Measurements from ENCODE around the gene TNFRSF4. TPM values are rescaled to one million over a fixed set of nuclear protein-coding genes. Genes with fewer than 3 reads are reported as not detected.

TNFRSF4 gene
- total RNA-seq, 1 donor from 2014 or later, result not detected

DNA sequence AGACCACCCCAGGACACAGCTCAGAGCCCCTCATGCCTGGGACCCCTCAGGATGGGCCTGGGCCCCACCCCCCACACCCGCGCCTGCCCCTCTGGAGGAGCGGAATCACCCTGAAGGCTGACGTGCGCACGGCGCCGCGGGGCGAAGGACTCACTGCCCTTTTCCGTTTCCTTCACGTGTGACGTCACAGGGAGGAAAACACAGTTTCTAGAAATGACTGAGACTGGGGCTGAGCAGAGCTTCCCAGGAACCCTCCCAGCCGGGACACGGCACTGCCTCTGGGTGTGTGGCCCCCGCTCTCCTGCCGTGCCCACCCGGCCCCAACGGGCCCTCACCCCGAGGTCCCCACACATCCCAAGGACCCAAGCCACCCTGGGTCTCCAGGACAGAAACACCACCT is 5.4 kb upstream of the TNFRSF4 start:
- no peak for DNase-seq (ENCODE audit: low read depth)

GRCh38 chr1:1218524-1219200 is 4.7 kb upstream of the TNFRSF4 start:
- DNase-seq (ENCODE audit: low read depth), result no peak

DNA sequence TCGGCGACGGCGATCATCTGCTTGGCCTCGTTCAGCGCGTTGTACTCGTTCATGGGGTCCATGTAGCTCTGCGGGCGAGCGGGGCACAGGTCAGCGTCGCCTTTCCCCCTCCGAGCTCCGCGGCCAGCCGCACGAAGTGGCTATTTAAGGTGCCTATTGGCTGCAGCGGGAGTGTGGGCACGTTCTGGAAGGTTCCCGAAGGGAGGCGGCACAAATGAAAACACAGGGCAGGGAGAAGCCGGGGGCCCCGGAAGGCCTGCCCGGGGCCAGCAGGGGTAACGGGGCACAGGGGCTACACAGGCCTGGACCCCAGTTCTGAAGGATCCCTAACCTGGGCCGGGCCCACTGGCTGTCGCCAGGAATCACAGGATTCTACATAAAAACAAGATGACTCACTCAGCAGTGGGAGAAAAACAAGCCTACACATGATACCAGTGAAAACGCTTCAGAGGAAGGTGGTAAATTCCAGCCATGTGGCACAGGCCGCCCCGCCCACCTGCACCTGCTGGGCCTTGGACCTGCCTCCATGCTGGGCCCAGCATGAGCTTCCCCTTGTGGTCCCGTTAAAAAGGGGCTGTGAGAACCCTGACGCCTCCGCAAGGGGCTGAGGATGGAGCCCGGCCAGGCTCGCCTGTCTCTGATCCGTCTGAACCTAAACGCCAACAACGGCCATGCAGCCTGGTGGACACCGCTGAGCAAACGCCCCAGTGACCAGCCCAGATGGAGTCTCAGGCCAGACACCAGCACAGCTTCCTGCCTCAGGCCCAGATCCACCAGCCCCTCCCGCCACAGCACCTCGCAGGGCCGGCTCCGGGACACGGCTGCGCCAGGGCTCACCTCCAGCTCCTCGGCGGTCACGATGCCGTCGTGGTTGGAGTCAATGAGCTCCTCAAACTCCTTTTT is 3.9 kb upstream of the TNFRSF4 start:
- no peak for DNase-seq (ENCODE audit: low read depth)

GRCh38 chr1:1216770-1217620 is 3.0 kb upstream of the TNFRSF4 start:
- no peak for DNase-seq (ENCODE audit: low read depth)

DNA sequence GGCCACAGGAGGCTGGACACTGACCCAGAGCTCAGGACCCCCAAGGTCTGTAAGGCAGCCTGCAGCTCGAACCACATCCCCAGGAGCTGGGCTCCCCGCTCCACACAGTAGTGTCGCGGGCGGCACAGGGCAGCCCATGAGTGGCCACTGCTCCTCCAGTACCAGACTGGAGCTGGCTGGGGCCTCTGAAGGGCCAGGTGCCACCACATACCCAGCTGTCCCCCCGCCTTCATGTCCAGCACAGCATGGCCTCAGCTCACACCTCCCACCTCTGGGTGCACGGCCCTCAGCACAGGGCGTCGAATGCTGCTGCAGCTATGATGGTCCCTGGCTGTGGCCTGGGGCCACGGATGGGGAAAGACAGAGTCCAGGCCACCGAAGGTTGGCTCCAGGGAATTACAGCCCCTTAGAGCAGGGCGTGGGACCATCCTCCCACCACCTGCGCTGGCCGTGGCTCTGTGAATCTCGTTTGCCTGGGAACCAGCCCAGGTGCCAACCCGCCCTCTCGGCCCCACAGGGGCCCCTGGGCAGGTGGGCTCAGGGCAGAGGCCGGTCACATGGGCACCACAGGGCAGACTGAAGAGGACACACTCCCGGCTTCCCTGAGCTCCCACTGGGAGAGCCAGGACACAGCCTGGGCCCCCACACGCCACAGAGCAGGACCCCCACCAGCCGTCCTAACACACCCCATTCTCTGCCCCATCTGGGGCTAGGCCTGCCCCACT is 2.1 kb upstream of the TNFRSF4 start:
- no peak for DNase-seq (ENCODE audit: low read depth)

GRCh38 chr1:1215080-1215676 is 1.2 kb upstream of the TNFRSF4 start:
- no peak for DNase-seq (ENCODE audit: low read depth)

DNA sequence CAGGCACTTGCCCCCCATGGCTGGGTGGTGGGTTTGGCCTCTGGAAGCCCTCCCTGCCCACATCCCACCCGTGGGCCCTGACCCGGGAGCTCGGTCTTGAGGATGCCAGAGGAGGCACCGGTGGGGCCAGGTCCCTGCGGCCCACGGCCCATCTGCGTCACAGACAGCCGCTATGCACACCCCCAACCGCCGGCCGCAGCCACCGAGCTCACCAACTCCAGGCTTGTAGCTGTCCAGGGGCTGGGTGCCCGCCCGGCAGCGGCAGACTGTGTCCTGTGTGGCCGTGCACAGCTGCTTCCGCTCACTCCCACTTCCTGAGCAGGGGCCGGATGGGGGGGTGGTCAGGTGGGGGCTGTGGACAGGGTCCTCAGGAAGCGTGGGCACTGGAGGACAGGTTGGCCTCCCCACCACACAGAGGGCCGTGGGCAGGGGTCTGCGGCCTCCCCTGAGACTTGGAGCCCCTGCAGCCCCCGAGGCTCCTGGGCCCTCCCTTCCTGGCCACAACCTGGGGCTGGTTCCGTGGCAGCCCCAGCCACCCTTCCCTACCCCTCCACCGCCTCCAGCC is 1.1 kb downstream of the TNFRSF4 start:
- peak; percentile 68 for DNase-seq (ENCODE audit: low read depth)

DNA sequence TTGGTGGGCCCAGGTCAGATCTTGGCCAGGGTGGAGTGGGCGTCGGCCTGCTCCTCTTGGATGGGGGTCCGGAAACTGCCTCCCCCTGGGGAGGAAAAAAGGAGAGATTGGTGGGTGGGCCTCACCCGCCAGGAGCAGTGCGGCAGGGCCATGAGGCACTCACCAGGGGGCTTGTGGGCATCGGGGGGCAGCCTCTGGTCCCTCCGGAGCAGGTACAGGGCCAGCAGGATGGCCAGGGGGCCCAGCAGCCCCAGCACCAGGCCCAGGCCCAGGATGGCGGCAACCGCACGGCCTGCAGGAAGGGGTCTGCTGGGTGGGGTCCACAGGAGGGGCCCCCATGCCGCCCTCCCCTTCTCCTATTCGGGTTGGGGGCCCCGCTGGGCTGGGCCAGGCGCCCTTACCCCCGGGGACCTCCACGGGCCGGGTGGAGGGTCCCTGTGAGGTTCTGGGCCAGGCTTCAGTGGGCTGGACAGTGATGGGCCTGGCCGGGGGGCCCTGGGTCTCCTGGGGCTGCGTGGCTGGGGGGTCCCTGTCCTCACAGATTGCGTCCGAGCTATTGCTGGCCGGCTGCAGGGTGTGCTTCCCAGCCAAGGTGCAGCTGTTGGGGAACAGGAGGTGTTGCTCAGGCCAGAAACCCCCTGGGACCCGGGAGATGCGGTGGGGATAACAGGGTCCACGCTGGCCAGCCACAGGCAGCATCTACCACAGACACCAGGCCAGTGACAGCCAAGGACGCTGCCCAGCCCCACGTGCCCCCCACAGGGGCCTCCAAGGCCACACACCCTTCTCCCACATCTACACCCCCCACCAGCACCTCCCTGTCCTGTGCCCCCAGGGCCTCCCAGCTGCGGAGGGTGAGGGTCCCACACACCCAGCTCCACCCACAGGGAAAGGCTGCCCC is 2.2 kb downstream of the TNFRSF4 start:
- DNase-seq (ENCODE audit: low read depth), result no peak

DNA sequence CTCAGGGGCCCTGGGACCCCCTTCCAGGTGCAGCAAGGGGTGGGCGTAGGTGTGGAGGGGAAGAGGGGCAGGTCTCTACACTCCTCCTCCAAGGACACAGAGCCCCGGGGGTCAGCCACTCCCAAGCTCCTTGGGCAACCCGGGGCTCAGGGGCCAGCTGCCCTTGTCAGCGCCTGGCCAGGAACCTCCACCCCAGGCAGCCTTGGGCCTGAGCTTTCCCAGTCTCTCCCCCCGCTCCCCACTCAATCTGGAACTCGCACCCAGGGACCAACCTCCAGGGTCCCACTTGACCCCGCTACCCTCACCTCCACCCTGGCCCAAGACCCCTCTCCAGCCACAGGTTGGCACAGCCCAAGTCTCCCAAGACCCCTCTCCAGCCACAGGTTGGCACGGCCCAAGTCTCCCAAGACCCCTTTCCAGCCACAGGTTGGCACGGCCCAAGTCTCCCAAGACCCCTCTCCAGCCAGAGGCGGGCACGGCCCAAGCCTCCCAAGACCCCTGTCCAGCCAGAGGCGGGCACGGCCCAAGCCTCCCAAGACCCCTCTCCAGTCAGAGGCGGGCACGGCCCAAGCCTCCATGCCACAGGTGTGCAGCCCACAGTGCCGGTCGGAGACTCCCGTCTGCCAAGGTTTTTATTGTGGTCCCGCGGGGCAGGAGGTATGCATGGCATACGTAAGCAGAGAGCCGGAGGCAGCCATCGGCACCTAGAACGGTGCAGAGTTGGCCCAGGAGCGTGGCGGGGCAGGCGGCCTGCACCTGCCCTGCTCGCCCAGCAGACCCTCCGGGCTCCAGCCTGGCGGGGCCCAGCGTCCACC is 3.0 kb downstream of the TNFRSF4 start:
- DNase-seq (ENCODE audit: low read depth), result no peak

DNA sequence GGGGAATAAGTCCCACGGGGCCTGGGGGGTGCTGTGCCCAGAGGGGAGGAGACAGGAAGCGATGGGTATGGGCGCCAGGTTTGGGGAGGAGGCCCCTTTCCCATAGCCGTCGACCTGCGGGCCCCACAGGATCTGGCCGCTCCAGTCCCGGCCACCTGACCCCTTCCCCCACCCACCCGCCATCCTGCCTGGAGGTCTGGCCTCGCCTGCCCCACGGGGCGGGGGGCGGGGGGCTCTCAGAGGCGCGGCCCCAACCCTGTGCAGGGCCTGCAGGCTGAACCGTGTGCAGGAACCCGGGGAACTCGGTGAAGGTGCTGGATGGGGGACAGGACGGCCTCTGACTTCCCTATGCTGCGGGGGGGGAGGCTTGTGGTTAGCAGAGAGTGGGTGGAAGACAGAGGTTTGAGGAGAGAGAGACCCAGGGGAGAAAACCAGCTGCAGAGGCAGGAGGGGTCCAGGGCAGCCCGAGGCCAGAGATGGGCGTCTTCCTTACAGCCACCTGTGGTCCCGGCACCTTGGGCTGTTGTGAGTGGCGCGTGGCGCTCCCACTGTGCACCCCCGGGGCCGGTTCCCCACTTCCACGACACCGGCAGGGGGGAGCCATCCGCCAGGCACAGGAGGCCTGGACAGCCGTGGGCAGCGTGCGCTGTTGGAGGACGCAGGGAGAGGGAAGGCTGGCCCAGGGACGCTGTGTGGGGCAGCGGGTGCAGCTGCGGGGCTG is 5.1 kb downstream of the TNFRSF4 start:
- DNase-seq (ENCODE audit: low read depth), result no peak

DNA sequence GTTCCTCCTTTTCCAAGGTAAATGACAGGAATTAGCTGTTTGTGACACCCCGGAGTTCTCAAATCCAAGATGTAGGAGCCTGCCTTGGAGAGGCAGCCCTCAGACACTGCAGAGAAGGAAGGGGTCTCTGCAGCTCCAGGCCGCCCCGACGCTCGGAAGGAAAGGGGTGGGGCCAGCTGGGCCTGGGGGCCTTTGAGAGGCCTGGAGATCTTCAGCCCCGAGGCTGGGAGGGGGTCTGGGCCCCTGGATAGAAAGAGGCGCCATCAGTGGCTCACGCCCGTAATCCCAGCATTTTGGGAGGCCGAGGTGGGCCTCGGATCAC is 6.4 kb downstream of the TNFRSF4 start:
- DNase-seq (ENCODE audit: low read depth), result no peak

DNA sequence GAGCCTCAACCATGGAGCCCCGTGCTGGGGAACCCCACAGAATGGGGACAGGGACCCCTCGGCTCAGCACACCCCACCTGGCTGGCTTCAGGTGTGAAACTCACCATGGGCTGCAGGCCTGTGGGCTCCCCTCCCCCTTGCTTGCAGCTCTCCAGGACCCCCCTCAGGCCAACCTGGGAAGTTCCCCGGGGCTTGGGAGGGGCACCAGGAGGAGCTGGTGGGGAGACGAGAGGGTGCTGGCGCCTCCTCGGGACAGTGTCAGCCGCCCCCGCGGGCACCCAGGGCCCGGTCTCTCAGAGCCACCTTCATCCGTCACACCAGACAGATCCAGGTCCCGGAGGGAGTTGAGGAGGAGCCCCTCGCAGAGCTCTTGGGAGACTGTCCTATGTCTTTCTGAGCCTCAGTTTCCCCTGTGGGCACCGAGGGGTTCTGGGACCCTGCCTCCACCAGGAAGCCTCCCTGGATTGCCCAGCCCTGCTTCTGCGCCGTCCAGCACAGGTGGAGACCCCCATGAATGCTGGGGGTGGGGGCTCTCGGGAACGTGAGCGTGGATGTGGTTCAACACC is 6.9 kb downstream of the TNFRSF4 start:
- no peak for DNase-seq (ENCODE audit: low read depth)

DNA sequence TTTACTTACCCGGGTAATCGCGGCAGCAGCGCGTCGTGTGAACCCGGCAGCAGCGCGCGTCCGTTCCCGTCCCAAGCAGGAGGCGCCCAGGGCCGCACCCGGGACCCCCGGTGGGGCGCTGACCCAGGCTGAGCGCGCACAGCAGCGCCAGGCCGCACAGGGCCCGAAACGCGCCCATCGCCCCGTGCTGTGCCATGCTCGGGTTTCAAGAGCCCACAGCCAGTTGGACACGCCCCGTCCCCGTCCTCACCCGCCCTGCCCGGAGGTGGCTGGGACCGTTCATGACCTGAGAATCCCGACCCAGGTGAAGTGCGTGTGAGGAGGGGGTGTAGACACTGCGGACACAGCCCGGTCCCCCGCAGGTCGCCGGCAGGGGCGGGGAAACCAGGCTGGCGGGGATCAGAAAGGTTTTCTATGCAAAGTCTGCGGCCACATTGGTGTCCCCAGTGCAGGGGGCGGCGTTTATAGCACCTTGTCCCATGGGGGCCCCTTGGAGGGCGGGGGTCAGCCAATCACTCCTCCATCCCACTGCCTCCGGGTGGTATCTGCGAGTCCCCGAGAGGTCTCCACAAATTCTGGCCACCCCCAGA is 7.5 kb downstream of the TNFRSF4 start, which contains the start of gene TNFRSF18:
Gene TNFRSF18 (minus strand): TSS at position 217 of the 590 bp plus-strand sequence. CDS start 21 bp downstream, at position 196.
- DNase-seq (ENCODE audit: low read depth), result no peak

GRCh38 chr1:1205769-1206375 is 8.1 kb downstream of the TNFRSF4 start:
- DNase-seq (ENCODE audit: low read depth), result no peak

DNA sequence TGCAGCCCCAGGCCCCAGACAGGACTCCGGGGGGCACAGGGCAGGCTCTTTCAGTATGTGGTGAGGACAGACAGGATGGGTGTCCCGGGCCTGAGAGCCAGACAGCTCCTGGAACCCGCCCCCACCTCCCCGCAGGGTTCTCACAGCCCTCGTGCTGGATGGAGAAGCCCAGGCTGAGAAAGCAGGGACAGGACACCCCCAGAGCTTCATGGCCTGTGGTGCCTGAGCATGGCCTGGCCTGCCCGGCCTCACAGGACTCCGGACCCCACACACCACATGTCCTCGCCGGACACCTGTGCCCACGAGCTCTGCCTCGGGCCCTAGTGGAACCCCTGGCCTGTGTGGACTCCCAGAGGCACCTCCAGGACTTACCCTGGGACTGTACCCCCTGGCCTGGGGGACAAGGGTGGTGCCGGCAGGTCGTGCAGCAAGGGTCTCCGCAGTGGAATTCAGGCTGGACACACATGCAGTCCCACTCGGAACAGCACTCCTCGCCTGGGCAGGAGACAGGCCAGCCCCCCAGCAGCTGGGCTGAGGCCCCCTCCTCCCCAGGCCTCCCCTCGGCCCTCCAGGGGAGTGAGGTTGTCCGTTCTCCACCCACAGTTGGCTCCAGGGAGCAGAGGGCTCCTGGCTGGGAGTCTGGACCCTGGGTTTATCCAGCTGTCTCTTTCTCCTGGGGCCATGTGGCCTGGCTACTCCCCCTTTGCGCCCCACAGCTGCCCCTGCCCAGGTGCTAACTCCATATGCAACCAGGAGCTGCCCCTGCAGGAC is 8.8 kb downstream of the TNFRSF4 start:
- DNase-seq (ENCODE audit: low read depth), result no peak
